CD4-positive, alpha-beta T cell treated with Interleukin-17A for 4 hours (primary cell): ENCODE data around the gene AMPD2.
A peak's percentile ranks its signal among the peaks of the same experiment; 100 is the strongest.

Experiments
- DNase-seq: peaks from one replicate; pipeline ENCODE4 v3.0.0-alpha.2; 2020; ENCODE audit warnings: mixed read lengths

AMPD2 gene

DNA sequence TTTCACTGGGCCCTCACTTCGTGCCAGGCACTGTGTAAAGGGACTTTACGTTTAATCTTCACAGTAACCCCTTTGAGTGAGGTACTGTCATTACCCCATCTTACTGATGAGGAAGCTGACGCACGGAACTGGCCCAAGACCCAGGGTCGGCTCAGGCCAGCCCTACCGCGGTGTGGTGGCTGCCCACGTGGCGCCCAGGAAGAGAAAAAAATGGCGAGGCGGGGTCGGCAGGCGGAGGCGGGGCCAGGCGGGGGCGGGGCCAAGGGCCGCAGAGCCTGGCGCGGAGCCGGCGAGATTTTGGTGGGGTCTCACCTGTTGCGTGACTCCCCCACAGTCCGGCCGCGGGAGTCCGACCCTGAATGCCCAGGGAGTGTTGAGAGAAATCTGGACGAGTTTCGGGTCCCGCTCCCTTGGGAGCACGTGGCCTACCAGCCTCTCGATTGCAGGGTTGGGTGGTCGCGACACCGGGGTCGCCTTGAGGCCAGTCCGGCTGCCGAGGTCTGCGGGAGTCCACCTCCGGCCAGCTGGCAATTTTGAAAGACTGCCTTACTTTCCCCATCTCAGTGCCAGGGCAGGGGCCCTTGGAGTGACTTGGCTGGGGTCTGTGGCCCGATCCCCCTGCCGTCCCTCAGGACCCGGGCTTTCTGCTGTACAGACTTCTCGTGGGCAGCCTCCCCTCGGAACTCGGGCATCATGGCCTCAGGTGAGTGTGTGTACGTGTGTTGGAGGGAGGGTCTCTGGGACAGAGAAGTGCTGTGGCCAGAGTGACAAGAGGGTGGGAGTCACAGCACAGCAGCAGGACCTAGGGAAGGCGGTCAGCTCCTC is at the start of gene AMPD2, which contains the start of gene GNAT2:
AMPD2 (plus strand) TSS at position 262 of the 825 bp plus-strand sequence. CDS start 1,339 bp downstream, outside the sequence.
GNAT2 (minus strand) TSS at position 41 of the 825 bp plus-strand sequence. CDS start 6,746 bp downstream, outside the sequence.
- DNase-seq: peak; percentile 78

DNA sequence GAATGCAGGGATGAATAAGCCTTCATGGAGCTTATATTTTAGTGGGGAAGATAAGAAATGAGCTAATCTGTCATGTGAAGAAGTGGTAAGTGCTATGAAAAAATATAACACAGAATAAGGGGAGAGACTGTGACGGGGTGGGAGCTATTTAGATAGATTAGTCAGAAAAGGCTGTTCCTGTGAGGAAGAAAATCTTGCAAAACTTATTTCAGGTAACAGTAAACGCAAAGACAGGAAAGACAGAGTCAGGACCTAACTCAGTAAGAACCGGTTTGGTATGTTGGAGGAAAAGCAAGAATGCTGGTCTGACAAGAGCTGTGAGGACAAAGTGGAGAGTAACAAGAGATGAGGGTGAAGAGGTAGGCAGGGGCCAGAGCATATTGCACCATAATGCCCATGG is 49.2 kb upstream of the AMPD2 start:
- no peak for DNase-seq

DNA sequence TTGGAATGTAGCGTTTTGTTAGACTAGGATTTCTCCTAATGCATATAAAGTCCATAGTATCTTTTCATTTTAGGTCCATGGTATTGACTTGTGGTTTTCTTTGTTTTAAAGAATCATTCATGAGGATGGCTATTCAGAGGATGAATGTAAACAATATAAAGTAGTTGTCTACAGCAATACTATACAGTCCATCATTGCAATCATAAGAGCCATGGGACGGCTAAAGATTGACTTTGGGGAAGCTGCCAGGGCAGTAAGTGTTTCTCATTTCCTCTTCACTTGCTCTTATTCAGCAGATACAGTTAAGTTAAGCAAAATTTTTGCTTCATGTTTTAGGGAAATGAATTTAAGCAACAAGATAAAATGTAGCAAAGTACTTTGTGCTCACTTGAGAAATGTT is 45.9 kb upstream of the AMPD2 start:
- no peak for DNase-seq

DNA sequence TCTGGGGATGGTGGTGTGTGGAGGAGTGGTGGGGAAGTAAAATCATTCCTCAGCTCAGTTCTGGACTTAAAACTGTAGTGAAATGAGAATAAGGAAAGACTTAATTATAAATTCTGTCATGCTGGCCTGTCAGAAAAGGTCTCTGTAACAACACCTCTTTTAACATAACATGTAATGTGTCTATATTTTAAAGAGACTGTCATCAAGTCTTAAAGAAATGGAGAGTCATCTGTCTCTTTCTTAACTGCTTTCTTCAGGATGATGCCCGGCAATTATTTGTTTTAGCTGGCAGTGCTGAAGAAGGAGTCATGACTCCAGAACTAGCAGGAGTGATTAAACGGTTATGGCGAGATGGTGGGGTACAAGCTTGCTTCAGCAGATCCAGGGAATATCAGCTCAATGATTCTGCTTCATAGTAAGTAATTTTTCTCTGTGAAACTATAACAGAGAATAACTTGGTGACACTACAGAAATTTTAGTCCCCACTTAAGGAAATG is 40.6 kb upstream of the AMPD2 start:
- DNase-seq: no peak

DNA sequence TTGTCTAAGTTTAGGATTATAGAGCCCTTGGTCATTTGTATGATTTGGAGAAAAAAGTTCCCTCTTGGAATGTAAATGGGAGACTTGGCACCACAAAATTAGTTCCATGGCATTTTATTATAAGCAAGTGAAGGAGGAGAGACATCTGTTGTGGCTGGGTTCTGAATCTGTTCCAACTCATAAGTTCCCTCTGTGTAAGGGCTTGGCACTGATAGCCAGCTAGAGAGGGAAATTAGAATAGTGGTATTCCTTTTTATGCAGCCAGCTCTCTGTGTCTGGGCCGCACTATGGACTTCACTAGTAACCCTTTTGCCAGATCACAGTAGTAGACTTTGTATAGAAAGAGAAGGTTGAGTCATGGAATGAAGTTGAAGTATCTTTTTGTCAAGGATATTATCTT is 40.1 kb upstream of the AMPD2 start:
- no peak for DNase-seq

DNA sequence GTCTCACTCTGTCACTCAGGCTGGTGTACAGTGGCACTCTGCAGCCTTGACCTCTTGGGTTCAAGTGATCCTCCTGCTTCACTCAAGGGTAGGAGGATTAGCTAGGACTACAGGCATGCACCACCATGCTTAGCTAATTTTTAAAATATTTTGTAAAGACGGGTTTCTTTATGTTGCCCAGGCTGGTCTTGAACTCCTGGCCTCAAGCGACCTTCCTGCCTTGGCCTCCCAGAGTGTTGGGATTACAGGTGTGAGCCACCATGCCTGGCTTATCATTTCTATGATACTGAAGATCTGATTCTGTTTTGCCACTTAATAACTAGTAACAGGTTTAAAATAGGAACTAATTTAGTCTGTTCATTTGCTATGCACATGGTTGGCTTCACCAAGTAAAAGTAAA is 37.6 kb upstream of the AMPD2 start:
- DNase-seq: no peak

DNA sequence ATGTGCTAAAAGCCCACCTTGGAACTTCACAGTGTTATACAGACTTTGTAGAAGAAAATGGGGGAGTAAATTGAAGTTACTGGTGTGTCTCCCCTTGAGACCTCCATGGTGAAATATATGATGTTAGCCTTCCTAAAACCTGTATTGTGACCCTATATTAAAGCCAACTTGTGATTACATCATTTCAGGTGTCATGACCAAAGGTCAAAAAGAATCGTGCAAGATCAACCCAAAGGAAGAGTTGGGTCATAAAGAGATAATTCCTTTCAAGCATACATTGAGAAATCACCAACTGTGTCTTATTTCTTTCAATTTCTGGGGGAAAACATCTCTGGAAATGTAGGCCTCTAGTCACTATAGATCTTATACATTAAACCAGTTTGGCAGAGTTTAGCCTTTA is 34.9 kb upstream of the AMPD2 start:
- DNase-seq: no peak

DNA sequence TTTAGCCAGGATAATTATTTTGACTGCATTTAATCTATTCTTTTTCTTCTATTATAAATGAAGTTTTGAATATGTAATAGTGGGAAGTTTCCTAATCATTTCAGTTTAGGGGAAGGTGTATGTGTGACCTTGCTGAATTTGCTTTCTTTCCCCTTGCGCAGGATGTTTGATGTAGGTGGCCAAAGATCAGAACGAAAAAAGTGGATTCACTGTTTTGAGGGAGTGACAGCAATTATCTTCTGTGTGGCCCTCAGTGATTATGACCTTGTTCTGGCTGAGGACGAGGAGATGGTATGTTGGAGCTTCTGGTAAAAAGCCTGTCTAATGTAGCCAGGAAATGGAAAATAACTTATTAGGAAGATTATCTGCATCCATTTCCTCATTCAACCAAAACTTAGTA is 33.6 kb upstream of the AMPD2 start:
- DNase-seq: no peak

DNA sequence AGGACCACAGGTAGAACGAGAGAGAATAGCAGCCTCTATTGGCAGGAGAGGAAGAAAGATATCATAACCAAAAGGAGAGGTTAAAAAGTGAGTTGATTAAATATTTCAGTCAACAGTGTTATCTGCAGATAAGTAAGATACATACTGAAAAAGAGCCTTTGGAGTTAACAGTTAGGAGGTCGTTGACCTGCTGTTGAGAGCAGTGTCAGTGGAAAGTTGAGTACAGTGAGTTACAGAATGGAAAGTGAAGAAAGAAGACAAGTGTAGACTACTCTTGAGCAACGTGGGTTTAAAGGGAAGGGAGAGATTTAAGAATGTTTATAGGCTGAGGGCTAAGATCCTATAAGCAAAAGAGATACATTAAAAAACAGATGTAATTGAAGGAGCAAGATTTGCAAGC is 30.5 kb upstream of the AMPD2 start:
- DNase-seq: no peak

DNA sequence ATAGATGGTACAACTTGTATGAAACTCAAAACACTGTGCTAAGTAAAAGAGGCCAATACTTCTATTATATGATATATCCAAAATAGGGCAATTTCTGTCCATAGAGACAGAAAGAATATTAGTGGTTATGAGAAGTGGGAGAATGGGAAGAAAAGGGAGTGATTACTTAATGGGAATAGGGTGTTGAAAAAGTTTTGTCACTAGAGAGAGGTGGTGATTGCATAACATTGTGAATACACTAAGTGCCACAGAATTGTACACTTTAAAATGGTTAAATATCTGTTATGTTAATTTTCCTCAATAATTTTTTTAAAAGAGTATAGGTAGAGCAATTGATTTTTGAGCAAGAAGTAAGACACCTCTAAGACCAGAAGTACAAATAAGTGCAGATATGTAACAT is 30.0 kb upstream of the AMPD2 start:
- no peak for DNase-seq

DNA sequence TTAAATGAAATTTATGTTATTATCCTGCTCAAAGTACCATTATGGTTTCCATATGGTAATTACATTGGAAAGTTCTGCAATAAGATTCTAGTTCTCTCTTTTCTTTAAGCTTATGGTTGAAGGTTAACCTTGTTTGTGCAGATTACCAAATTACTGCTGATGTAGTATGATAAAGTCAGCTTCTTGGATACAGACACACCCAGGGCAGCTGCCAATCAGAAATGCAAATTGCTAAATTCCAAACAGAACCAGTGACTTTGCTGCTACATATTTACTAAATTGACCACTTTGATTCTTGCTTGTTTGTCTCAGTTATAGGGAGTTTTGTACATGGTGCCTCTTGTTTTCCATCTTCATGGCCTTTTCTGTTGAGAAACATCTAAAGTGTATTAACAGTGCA is 26.7 kb upstream of the AMPD2 start:
- no peak for DNase-seq

DNA sequence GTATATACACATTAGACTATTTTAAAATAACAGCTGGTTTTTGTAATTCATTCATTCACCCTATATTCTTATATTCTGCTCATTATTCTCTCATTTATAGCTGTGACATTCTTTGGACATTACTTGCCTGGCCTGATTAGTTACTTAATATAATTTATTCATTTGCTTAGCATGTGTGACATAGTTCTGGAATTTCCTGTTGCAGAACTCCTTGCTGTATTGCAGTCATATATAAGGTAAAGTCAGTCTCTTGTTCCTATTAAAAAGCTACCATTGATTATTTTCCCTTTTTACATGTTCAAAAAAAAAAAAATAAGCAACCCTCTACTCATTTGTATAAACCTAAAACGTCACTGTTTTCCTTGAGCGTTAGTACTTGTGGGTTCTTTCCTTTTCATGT is 24.1 kb upstream of the AMPD2 start:
- DNase-seq: no peak

DNA sequence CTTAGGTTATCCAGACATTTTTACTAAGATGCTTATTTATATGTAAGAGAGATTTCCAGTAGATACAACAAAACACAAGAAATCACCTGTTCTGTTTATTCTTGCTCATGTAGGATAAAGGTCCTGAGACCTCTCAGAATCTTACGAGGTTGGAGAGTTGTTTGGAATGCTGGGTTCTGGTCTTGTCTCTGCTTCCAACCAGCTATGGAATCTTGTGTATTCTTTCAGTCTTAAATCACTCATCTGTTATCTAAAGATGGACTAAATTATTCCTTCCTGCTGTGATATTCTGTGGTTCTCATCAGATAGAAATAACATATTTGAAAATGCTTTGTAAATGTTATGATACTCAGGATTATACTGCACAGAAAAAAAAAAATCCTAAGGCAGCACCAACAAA is 21.5 kb upstream of the AMPD2 start:
- no peak for DNase-seq

DNA sequence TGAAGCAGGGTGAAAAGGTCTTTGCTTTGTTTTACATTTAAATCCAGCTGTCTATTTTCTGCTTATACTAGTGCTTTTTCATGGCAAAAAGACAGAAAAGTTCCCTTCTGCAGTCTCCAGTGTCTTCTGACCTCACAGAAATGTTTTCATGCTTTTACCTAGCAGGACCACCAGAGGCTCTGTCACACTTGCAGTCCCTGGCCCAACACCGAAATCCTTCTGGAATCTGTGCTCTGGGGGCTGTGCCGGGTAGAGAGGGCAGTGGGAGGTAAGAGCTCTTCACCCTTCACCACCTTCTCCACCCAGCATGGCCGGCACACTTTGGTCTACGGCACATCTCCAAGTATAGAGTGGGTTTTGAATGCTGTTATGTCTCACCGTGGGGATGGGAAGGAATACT is 21.0 kb upstream of the AMPD2 start:
- DNase-seq: no peak

DNA sequence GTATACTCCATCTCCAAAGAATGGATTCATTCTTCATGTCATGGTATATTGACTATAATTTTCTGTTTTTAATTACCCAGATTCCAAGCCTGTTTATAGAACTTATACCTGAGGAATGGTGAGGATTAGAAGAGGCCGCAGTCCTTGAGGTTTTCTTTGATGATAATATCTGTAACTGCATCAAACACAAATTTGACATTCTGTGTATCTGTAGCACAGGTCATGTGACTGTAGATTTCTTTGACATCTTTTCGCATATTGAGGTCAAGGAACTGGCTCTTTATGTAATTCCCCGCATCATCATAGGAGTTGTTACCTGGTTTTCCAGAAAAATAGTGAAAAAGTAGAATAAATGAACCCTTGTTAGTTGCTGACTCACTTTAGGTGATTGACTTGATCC is 16.4 kb upstream of the AMPD2 start:
- DNase-seq: no peak

DNA sequence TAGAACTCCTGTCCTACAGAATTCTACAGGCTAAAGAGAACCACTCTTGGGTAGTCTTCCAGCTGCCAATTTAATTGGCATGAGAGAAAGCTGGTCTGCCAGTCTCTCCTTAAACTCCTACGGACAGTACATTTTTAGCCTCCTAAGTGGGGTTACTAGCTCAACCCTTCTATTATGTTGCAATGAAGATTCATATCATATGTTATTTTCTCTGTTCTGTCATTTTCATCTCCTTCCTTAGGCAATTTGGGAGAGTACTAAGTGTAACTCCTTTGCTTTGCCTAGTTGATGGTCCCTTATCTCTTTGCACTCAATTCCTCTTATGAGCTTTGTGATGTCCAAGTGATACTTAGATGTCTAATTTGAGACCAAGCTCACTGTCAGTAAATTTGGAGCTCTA is 14.3 kb upstream of the AMPD2 start:
- no peak for DNase-seq

DNA sequence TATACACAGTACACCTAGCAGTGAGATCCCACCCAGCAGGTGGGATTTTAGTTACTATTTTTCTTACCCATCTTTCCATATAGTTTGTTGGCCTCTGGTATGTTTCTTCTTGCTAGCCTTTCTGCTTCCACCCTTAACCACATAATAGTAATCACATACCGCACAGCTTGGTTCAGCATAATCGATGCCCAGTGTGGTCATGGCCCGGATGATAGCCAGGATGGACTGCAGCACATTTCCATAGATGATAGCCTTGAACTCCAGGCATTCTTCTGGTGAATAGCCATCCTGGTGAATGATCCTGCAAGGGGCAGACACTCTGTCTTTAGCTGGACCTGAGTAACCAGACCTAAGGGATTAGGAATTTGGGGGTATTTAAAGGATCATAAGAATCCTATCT is 9.8 kb upstream of the AMPD2 start:
- DNase-seq: no peak

DNA sequence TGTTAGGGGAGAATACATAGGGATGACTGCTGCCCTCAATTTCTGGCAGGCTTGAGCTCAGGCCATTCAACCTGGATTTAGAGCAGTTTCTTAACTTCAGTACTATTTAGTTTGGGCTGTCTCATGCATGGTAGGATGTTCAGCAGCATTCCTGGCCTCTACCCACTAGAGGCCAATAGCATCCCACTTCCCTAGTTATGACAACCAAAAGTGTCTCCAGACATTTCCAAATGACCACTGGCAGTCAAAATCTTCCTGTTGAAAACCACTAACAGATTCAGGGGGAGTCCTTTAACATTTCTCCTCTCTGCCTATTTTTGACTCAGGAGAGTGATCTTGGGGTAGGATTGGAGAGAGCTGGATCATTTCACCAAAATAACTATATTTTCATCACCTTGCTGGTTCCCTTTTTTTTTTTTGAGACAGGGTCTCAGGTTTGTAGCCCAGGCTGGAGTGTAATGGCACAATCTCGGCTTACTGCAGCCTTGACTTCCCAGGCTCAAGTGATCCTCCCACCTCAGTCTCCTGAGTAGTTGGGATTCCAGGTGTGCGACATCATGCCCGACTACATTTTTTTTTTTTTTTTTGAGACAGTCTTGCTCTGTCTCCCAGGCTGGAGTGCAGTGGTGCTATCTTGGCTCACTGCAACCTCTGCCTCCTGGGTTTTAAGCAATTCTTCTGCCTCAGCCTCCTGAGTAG is 8.9 kb upstream of the AMPD2 start:
- DNase-seq: no peak

DNA sequence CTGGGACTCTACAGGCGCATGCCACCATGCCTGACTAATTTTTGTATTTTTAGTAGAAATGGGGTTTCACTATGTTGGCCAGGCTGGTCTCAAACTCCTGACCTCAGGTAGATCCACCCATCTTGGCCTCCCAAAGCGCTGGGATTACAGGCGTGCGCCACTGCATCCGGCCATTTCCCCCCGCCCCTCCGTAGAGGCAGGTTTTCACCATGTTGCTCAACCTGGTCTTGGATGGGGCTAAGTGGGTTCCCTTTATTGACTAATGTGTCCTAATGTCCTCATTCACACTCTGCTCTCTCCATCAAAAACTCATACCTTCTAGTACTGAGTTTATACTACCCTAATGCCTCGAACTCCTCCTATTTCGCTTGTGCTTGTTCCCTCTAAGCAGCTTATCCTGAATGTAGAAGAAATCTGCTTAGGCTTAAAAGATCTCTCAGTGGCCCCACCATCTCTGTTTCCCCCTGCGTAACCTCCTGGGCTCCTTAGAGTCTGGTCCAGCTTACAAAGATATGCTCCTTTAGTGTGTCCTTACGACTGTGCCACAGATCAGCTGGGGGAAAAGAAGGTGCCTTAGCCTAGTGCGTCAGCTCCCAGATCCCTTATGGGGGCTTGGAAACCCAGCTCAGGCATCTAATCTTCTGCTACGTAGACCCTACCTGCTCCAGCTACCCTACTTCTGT is 8.2 kb upstream of the AMPD2 start:
- no peak for DNase-seq

DNA sequence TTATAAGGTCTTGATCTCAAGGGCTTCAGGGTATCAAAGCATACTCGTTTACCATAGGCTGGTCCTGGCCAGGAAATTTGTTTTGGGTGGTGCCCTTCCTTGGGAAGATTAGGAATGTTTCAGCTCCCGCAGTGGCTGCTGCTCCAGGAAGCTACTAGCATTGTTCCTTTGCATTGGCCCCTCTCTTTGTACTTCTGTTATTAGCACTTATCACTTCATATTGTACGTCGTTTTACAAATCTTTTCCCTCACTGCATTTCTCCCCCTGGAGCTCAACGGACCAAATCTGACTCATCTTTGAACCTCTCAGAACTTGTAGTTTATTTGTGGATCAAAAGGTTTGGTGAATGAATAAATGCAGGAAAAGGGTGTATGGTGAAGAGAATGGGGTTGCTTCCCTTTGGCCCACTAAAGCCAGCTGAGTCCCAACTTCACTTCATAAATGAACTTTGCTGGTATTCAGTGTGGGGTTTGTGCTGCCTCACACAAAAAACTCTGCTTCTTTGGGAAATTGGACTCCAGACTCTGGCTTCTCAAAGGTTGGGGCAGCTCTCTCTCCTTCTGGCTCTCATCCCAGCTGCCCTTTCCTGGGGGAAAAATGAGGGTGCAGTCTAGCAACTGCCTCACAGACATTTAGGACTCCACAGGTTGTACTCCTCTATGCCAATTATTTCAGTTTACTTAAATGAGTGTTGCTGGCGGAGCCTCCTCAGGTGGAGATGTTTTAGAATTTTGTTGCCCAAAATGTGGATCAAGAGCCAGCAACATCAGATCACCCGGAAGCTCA is 6.1 kb upstream of the AMPD2 start:
- DNase-seq: no peak

DNA sequence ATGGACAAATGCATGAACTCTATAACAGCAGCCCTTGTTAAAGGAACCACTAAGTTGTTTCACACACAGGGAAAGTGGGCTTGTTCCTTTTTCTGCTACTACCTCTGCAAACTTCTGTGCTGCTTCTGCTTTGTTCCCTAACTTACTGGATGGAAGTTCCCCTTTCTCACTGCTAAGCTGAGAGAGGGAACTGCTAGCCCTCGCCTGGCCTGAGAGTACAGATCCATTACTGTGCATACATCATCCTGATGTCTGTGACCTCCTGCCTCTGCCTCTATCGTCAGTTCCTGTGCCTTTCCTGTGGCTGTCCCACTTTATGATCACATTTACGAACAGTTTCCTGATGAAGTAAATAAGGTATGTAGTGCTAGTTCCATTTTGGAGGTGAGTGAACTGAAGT is 3.8 kb upstream of the AMPD2 start:
- peak; percentile 29 for DNase-seq

DNA sequence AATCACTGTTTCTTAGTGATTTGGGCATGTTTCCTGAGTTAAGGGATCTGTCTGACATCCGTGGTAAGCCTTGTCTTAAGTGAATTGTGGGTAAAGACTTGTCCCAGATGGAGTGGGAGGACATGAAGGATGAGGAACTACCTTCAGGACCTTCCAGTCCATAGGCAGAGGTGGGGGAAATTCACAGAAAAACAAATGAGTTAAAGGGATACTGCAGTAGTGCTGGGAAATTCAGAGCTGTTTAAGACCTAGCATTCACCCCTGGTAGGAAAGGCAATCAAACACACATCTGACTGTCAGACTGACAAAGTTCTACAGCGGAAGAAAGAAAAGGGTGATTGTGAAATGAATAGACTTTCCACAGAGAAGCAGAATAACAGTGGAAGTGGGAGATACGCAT is 3.2 kb upstream of the AMPD2 start:
- no peak for DNase-seq

DNA sequence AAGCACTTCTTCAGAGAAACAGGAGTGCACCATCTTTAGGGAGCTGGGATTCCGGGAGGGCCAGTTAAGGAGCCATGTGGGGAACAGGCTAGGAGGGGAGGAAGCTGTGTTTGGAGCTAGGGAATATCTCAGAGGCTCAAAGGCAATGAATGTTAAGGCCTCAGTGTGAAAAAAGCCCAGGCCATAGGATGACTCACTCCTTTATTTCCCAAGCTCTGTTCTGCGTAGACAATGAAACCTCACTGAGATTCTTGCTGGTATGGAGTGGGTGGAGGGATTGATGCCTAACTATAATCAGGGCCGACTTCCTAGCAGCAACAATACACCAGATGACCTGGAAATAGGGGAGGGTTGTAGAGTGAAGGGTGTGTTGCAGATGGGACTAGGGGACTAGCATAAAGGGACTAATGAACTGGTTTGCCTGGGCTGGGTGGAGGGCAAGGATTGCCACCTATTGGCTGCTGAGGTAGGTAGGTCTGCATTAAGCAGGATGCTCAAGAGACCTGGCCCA is 2.3 kb upstream of the AMPD2 start:
- peak; percentile 24 for DNase-seq
